ENCODE data around the gene HSDL2. TPM values are rescaled to one million over a fixed set of nuclear protein-coding genes. Genes with fewer than 3 reads are reported as not detected.
"Not testable (repeated sequence)": the region's sequence is repeated elsewhere in the genome, so short reads cannot be mapped to it uniquely, and the experiment has no call there.

The HSDL2 gene
- total and polyA plus RNA-seq, 2 experiments from 2014 or later: 35.8 to 39.2 TPM

- in situ Hi-C loops (cut with MboI): no loop called here
- no peak for DNase-seq
- WGBS, 2 experiments (ENCODE audit: low coverage in 1 of 2, low lambda C conversion rate in 2 of 2, missing lambda C conversion rate in 2 of 2): 63 to 67% methylated on average over 4 of the region's 4 CpGs
- no peak overlapping the region for H3K27ac ChIP-seq
- no peaks in the 10 kb centered on the region for H3K27me3 ChIP-seq (replicated peaks; ENCODE audit: insufficient read depth)
- H3K9me3 ChIP-seq (ENCODE audit: low read depth): no peaks in the 10 kb centered on the region
- H3F3A ChIP-seq (ENCODE audit: insufficient read depth): peaks cover 4% of the 10 kb centered on the region
- no peak overlapping the region for H2AFZ ChIP-seq
- peaks cover 100% of the 10 kb centered on the region for H3K79me2 ChIP-seq (ENCODE audit: insufficient read depth)
- TF ChIP-seq EZH2 (IDR thresholded peaks at IDR 0.05; ENCODE audit: insufficient read depth, poor library complexity, severe bottlenecking) (no peak), EZH2phosphoT487 (IDR thresholded peaks at IDR 0.05; ENCODE audit: insufficient read depth, low read depth) (no peak)
- no peak overlapping the region for H3K4me2 ChIP-seq (ENCODE audit: unreplicated experiment)
- no peak overlapping the region for H3K9ac ChIP-seq
- peaks cover 3% of the 10 kb centered on the region; the same call in 1 of the 2 replicates for H4K20me1 ChIP-seq (ENCODE audit: insufficient read depth)
- no peaks in the 10 kb centered on the region for H3K9me2 ChIP-seq (ENCODE audit: insufficient read depth)
- no peak overlapping the region for H3K4me3 ChIP-seq
- peaks cover 16% of the 10 kb centered on the region; the same call in 1 of the 2 replicates for H3K4me1 ChIP-seq (ENCODE audit: insufficient read depth)
- no peaks in the 10 kb centered on the region; the same call in 1 of the 2 replicates for H3K36me3 ChIP-seq (ENCODE audit: low read depth)
These were observed 125.7 kb downstream of the HSDL2 start for GRCh38 chr9:112505607-112506006.

- H3K9me2 ChIP-seq (ENCODE audit: insufficient read depth): no peaks in the 10 kb centered on the region
- H2AFZ ChIP-seq: no peak overlapping the region
- peaks cover 3% of the 10 kb centered on the region; the same call in 1 of the 2 replicates for H4K20me1 ChIP-seq (ENCODE audit: insufficient read depth)
- no peak overlapping the region for H3K9ac ChIP-seq
- 65 to 69% methylated on average over 2 of the region's 2 CpGs for WGBS, 2 experiments (ENCODE audit: low coverage in 1 of 2, low lambda C conversion rate in 2 of 2, missing lambda C conversion rate in 2 of 2)
- H3F3A ChIP-seq (ENCODE audit: insufficient read depth): peaks cover 4% of the 10 kb centered on the region
- no peaks in the 10 kb centered on the region; the same call in 1 of the 2 replicates for H3K36me3 ChIP-seq (ENCODE audit: low read depth)
- in situ Hi-C loops (cut with MboI): no loop called here
- no peaks in the 10 kb centered on the region for H3K9me3 ChIP-seq (ENCODE audit: low read depth)
- H3K27ac ChIP-seq: no peak overlapping the region
- H3K4me2 ChIP-seq (ENCODE audit: unreplicated experiment): no peak overlapping the region
- H3K27me3 ChIP-seq (replicated peaks; ENCODE audit: insufficient read depth): no peaks in the 10 kb centered on the region
- peaks cover 26% of the 10 kb centered on the region for H3K4me1 ChIP-seq (ENCODE audit: insufficient read depth)
- TF ChIP-seq EZH2phosphoT487 (IDR thresholded peaks at IDR 0.05; ENCODE audit: insufficient read depth, low read depth) (no peak), EZH2 (IDR thresholded peaks at IDR 0.05; ENCODE audit: insufficient read depth, poor library complexity, severe bottlenecking) (no peak)
- H3K4me3 ChIP-seq: no peak overlapping the region
- peaks cover 100% of the 10 kb centered on the region for H3K79me2 ChIP-seq (ENCODE audit: insufficient read depth)
- no peak for DNase-seq
These were observed 126.7 kb downstream of the HSDL2 start for GRCh38 chr9:112506571-112506970.

- Histone ChIP-seq H2AFZ (no peak overlapping the region), H3K4me2 (ENCODE audit: unreplicated experiment) (no peak overlapping the region), H3K4me3 (no peak overlapping the region), H3K27me3 (replicated peaks; ENCODE audit: insufficient read depth) (no peaks in the 10 kb centered on the region), H3K9me3 (ENCODE audit: low read depth) (no peaks in the 10 kb centered on the region), H4K20me1 (ENCODE audit: insufficient read depth) (peaks cover 7% of the 10 kb centered on the region; the same call in 1 of the 2 replicates), H3K9ac (no peak overlapping the region), H3K9me2 (ENCODE audit: insufficient read depth) (no peaks in the 10 kb centered on the region), H3F3A (ENCODE audit: insufficient read depth) (peaks cover 4% of the 10 kb centered on the region), H3K27ac (no peak overlapping the region), H3K4me1 (ENCODE audit: insufficient read depth) (peaks cover 24% of the 10 kb centered on the region), H3K36me3 (ENCODE audit: low read depth) (no peaks in the 10 kb centered on the region; the same call in 1 of the 2 replicates), H3K79me2 (ENCODE audit: insufficient read depth) (peaks cover 100% of the 10 kb centered on the region)
- no peak for DNase-seq
- no peak for TF ChIP-seq EZH2 (IDR thresholded peaks at IDR 0.05; ENCODE audit: insufficient read depth, poor library complexity, severe bottlenecking)
- no peak for TF ChIP-seq EZH2phosphoT487 (IDR thresholded peaks at IDR 0.05; ENCODE audit: insufficient read depth, low read depth)
- 96 to 100% methylated on average over 2 of the region's 2 CpGs for WGBS, 2 experiments (ENCODE audit: low coverage in 1 of 2, low lambda C conversion rate in 2 of 2, missing lambda C conversion rate in 2 of 2)
- in situ Hi-C loops (cut with MboI): no loop called here
These were observed 127.2 kb downstream of the HSDL2 start for GRCh38 chr9:112507001-112507680.

- Histone ChIP-seq H3K9me3 (ENCODE audit: low read depth) (no peaks in the 10 kb centered on the region), H2AFZ (no peak overlapping the region), H3K4me3 (no peak overlapping the region), H3K4me1 (ENCODE audit: insufficient read depth) (peaks cover 17% of the 10 kb centered on the region), H3K36me3 (ENCODE audit: low read depth) (no peaks in the 10 kb centered on the region; the same call in 1 of the 2 replicates), H3K79me2 (ENCODE audit: insufficient read depth) (peaks cover 89% of the 10 kb centered on the region), H3K9me2 (ENCODE audit: insufficient read depth) (no peaks in the 10 kb centered on the region), H3K4me2 (ENCODE audit: unreplicated experiment) (no peak overlapping the region), H4K20me1 (ENCODE audit: insufficient read depth) (peaks cover 7% of the 10 kb centered on the region; the same call in 1 of the 2 replicates), H3K27me3 (replicated peaks; ENCODE audit: insufficient read depth) (no peaks in the 10 kb centered on the region), H3K9ac (no peak overlapping the region), H3F3A (ENCODE audit: insufficient read depth) (peaks cover 5% of the 10 kb centered on the region), H3K27ac (no peak overlapping the region)
- no peak for TF ChIP-seq EZH2 (IDR thresholded peaks at IDR 0.05; ENCODE audit: insufficient read depth, poor library complexity, severe bottlenecking)
- TF ChIP-seq EZH2phosphoT487 (IDR thresholded peaks at IDR 0.05; ENCODE audit: insufficient read depth, low read depth): no peak
- 43 to 50% methylated on average over 2 of the region's 2 CpGs for WGBS, 2 experiments (ENCODE audit: low coverage in 1 of 2, low lambda C conversion rate in 2 of 2, missing lambda C conversion rate in 2 of 2)
- DNase-seq: no peak
- in situ Hi-C loops (cut with MboI): no loop called here
These were observed 128.5 kb downstream of the HSDL2 start for GRCh38 chr9:112508377-112508776.

GRCh38 chr9:112512377-112512776 is 132.5 kb downstream of the HSDL2 start:
- H3K27me3 ChIP-seq (replicated peaks; ENCODE audit: insufficient read depth); H3K9ac ChIP-seq; H3K27ac ChIP-seq; in situ Hi-C loops (cut with MboI); H3K9me2 ChIP-seq (ENCODE audit: insufficient read depth); H3K4me3 ChIP-seq; H3F3A ChIP-seq (ENCODE audit: insufficient read depth); H4K20me1 ChIP-seq (ENCODE audit: insufficient read depth); H3K4me2 ChIP-seq (ENCODE audit: unreplicated experiment); H2AFZ ChIP-seq; DNase-seq; H3K9me3 ChIP-seq (ENCODE audit: low read depth); H3K36me3 ChIP-seq (ENCODE audit: low read depth): not testable (repeated sequence)
- WGBS, 2 experiments (ENCODE audit: low coverage in 1 of 2, low lambda C conversion rate in 2 of 2, missing lambda C conversion rate in 2 of 2): 74 to 90% methylated on average over 2 to 4 of the region's 4 CpGs
- Histone ChIP-seq H3K4me1 (ENCODE audit: insufficient read depth) (peaks cover 14% of the 10 kb centered on the region), H3K79me2 (ENCODE audit: insufficient read depth) (peaks cover 65% of the 10 kb centered on the region)

Data from GM23248 (cell line).